Endothelial cell of umbilical vein (primary cell): ENCODE data around the gene ALKBH8. TPM values are rescaled to one million over a fixed set of nuclear protein-coding genes. Genes with fewer than 3 reads are reported as not detected.

Experiments
- polyA plus RNA-seq, 4 experiments: library from polyadenylated mRNA; depleted of rRNA in 3 of 4; stranded (reverse) in 3 of 4; unstranded in 1 of 4; fragments of >200 nt; gene quantifications; 2 replicates each; pipeline versions ENCODE4 v1.2.1 to v1.2.3, GENCODE V29; 2011 to 2012; ENCODE audit warnings: missing spikeins in 1 of 4
- total RNA-seq: library from RNA; stranded (reverse); gene quantifications from 2 replicates; pipeline ENCODE4 v1.2.3, GENCODE V29; 2021

Gene ALKBH8
- total and polyA plus RNA-seq, 2 donors (not counting 3 experiments of a cell fraction or from before 2014, with no cell fraction given), result 2.6 to 10.2 TPM

Other genes with a start within 250 kb of the ALKBH8 start
- 11.8 and 12.0 TPM in 2 replicates for gene CWF19L2, start 107.9 kb downstream of the ALKBH8 start, total RNA-seq
- gene CWF19L2, start 107.9 kb downstream of the ALKBH8 start, polyA plus RNA-seq, result 1.1 and 1.4 TPM in 2 replicates
- 0.53 and 2.4 TPM in 2 replicates for gene ELMOD1, start 25.4 kb upstream of the ALKBH8 start, total RNA-seq
- gene ELMOD1, start 25.4 kb upstream of the ALKBH8 start, polyA plus RNA-seq, result 0.80 and 1.6 TPM in 2 replicates
- gene SLN, start 146.3 kb upstream of the ALKBH8 start, total RNA-seq, result not detected in 2 replicates
- 0.25 TPM in 1 of 2 replicates, not detected in the other for gene SLN, start 146.3 kb upstream of the ALKBH8 start, polyA plus RNA-seq